Esophagus (tissue), 2 donors: ENCODE results near the gene NFS1. TPM values are rescaled to one million over a fixed set of nuclear protein-coding genes. Genes with fewer than 3 reads are reported as not detected.
"Not testable (repeated sequence)": the region's sequence is repeated elsewhere in the genome, so short reads cannot be mapped to it uniquely, and the experiment has no call there.

Source experiments
- H3K27ac ChIP-seq, 2 donors: one replicate each; pipeline ENCODE4 v1.5.1; 2013; ENCODE audit warnings: low read depth in 2 of 2, mild to moderate bottlenecking in 2 of 2, inconsistent platforms in 1 of 2, low read length in 1 of 2, moderate library complexity in 1 of 2
- H3K27me3 ChIP-seq, 2 donors: one replicate each; pipeline ENCODE4 v1.6.1; 2013; ENCODE audit warnings: low read length in 2 of 2, control low read depth in 1 of 2, mild to moderate bottlenecking in 1 of 2; ENCODE audit not compliant: insufficient read depth in 2 of 2, control insufficient read depth in 1 of 2
- H3K36me3 ChIP-seq, 2 donors: one replicate each; pipeline ENCODE4 v1.6.1; 2013; ENCODE audit warnings: low read length in 1 of 2; ENCODE audit not compliant: control insufficient read depth in 2 of 2, insufficient read depth in 2 of 2
- H3K4me1 ChIP-seq, 2 donors: one replicate each; pipeline ENCODE4 v1.6.1; 2013; ENCODE audit warnings: low read length in 1 of 2; ENCODE audit not compliant: control insufficient read depth in 2 of 2, insufficient read depth in 2 of 2
- H3K4me3 ChIP-seq, 2 donors: one replicate each; pipeline ENCODE4 v1.5.1; 2013; ENCODE audit warnings: low read length in 2 of 2, mild to moderate bottlenecking in 2 of 2, low read depth in 1 of 2, moderate library complexity in 1 of 2
- H3K9me3 ChIP-seq, 2 donors: one replicate each; pipeline ENCODE4 v1.6.1; 2013; ENCODE audit warnings: mild to moderate bottlenecking in 2 of 2, low read depth in 1 of 2, low read length in 1 of 2, moderate library complexity in 1 of 2; ENCODE audit not compliant: control insufficient read depth in 2 of 2, insufficient read depth in 1 of 2
- WGBS, 2 donors: extraction: QIAGEN DNeasy Blood & Tissue Kit; methylation state at CpG; one replicate each; pipeline ENCODE4 v1.1.7; 2013; 5-methylcytosine and 5-hydroxymethylcytosine counted together
- polyA plus RNA-seq, 2 donors: library from polyadenylated mRNA; stranded (reverse); fragments of 200-250 nt; gene quantifications; one replicate each; pipeline ENCODE4 v1.2.3, GENCODE V29; 2013
- donor health status: healthy with polysubstance abuse.
- donor health status: Bipolar disorder and iron deficiency.

The NFS1 gene
- polyA plus RNA-seq, 2 donors, result 18.2 to 23.4 TPM

- not testable (repeated sequence) for H3K9me3 ChIP-seq, H3K27me3 ChIP-seq, H3K4me3 ChIP-seq, H3K4me1 ChIP-seq, H3K27ac ChIP-seq
- WGBS, 2 donors, result 90 to 94% methylated on average over 11 of the region's 11 CpGs
- peaks cover 4 to 13% of the 10 kb centered on the region in 2 donors for H3K36me3 ChIP-seq
Measured at GRCh38 chr20:35686872-35687271, 12.3 kb downstream of the NFS1 start.

DNA sequence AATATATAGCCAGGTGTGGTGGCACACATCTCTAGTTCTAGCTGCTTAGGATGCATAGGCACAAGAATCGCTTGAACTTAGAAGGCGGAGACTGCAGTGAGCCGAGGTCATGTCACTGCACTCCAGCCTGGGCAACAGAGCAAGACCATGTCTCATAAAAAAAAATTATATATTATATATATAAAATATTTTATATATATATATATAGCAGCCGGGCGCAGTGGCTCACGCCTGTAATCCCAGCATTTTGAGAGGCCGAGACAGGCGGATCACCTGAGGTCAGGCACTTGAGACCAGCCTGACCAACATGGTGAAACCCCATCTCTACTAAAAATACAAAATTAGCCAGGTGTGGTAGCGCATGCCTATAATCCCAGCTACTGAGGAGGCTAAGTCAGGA lies 13.8 kb downstream of the NFS1 start:
- 96 to 97% methylated on average over 9 of the region's 9 CpGs for WGBS, 2 donors
- H3K36me3 ChIP-seq, result peaks cover 7 to 16% of the 10 kb centered on the region in 2 donors

DNA sequence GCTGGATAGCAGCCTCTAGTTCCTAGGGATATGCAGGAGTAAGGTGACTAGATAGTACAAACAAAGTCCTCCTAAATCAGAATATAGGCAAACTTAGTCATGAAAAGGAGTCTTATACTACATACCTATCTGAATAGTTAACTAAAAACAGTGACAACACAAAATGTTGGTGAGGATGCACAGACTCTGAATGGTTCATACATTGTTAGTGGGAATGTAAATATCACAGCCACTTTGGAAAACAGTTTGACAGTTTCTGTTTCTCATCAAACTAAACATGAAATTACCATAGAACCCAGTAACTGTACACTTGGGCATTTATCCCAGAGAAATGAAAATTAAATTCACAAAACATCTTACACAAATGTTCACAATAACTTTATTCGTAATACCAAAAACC lies 17.2 kb downstream of the NFS1 start:
- H3K4me1 ChIP-seq, result no peaks in the 10 kb centered on the region
- no peak overlapping the region for H3K4me3 ChIP-seq
- H3K9me3 ChIP-seq, result no peaks in the 10 kb centered on the region
- H3K36me3 ChIP-seq, result peaks cover 3 to 4% of the 10 kb centered on the region in 2 donors
- H3K27me3 ChIP-seq, result no peaks in the 10 kb centered on the region
- 97 to 99% methylated on average over 1 of the region's 1 CpG for WGBS, 2 donors
- H3K27ac ChIP-seq, result no peak overlapping the region

More for the DNA sequence above, 13.8 kb downstream of the NFS1 start:
- not testable (repeated sequence) for H3K27ac ChIP-seq, H3K27me3 ChIP-seq, H3K4me3 ChIP-seq, H3K9me3 ChIP-seq, H3K4me1 ChIP-seq

DNA sequence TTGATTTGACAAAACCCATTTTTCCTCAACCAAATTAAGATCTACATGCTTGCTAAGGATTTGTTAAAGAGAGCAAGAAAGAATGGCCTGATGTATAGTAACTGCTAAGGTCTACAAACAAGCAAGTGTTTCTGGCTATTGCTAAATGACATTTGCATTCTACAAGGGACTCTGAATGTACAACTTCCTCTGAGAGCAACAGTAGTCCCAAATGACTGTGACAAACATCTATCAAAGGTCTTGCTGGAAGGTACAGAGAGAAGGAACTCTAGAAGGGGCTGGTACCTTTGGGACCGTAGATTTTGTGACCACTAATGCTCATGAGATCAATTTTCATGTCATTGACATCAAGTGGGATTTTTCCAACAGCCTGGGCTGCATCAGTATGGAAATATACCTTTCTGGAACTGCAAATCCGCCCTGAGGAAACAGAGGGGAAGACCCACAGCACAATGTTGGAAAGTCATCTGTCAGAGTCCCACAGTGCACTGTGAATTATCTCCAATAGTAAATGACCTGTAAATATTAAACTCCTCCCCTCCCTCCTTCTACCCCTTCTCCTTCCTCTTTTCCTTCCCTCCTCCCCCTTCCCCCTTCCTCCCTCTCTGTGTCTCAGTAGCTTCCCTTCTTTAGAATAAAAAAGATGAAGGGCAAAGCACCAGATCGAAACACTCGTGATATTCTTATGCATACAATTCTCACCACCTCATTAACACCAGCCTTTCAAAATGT lies 18.5 kb downstream of the NFS1 start:
- no peak overlapping the region for H3K4me3 ChIP-seq
- no peak overlapping the region for H3K27ac ChIP-seq
- no peaks in the 10 kb centered on the region for H3K9me3 ChIP-seq
- H3K27me3 ChIP-seq, result no peaks in the 10 kb centered on the region
- 90 to 92% methylated on average over 4 of the region's 4 CpGs for WGBS, 2 donors
- H3K4me1 ChIP-seq, result no peaks in the 10 kb centered on the region
- peaks cover 3 to 4% of the 10 kb centered on the region in 2 donors for H3K36me3 ChIP-seq

DNA sequence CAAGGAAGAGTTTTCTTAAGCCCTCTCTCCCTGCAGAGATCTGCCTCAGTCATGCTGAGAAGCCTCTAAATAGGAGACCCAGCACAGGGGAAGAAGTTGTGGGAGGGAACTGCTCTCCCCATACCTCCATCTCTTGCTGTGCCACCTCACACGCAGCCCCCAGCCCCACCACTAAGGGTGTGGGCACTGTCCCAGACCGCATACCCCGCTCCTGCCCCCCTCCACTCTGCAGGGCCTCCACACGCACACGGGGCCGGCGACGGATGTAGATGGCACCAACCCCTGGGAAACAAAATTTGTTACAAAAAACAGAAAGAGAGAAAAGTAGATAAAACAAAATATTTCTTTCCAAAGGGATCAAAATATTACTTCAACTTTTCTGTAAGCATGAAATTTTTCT lies 24.2 kb downstream of the NFS1 start:
- Histone ChIP-seq H3K9me3 (no peaks in the 10 kb centered on the region), H3K4me3 (no peak overlapping the region), H3K4me1 (no peaks in the 10 kb centered on the region), H3K27ac (no peak overlapping the region), H3K36me3 (peaks cover 14 to 19% of the 10 kb centered on the region in 2 donors), H3K27me3 (no peaks in the 10 kb centered on the region)
- 96 to 97% methylated on average over 8 of the region's 8 CpGs for WGBS, 2 donors

DNA sequence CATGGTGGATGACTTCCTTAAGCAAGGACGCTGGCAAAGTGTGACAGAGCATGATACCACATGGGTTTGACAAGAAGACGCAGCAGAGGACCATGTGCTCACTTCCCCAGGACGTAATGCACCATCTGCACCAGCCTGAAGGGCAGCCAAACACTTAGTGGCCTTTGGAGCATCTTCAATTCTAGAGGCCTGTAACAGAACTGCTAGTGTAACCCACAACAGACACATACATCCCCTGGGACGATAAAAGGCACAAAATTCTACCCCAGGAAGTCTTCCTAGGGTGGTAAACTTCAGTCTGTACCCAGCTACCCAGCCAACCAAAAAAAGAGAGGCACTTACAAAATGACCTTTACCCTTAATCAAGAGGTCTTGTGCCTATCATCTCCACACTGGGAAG lies 25.3 kb downstream of the NFS1 start:
- Histone ChIP-seq H3K36me3 (peaks cover 19 to 25% of the 10 kb centered on the region in 2 donors), H3K9me3 (no peaks in the 10 kb centered on the region), H3K4me1 (no peaks in the 10 kb centered on the region)

GRCh38 chr20:35669681-35670080 lies 29.5 kb downstream of the NFS1 start:
- H3K27me3 ChIP-seq, result no peaks in the 10 kb centered on the region
- H3K4me3 ChIP-seq, result no peak overlapping the region
- WGBS, 2 donors, result 81 to 85% methylated on average over 1 of the region's 1 CpG
- peaks cover 17 to 22% of the 10 kb centered on the region in 2 donors for H3K36me3 ChIP-seq
- H3K9me3 ChIP-seq, result no peaks in the 10 kb centered on the region
- no peak overlapping the region for H3K27ac ChIP-seq
- no peaks in the 10 kb centered on the region for H3K4me1 ChIP-seq

More for the DNA sequence above, 25.3 kb downstream of the NFS1 start:
- WGBS, 2 donors, result 89 to 93% methylated on average over 4 of the region's 4 CpGs
- Histone ChIP-seq H3K27ac (no peak overlapping the region), H3K27me3 (no peaks in the 10 kb centered on the region), H3K4me3 (no peak overlapping the region)

DNA sequence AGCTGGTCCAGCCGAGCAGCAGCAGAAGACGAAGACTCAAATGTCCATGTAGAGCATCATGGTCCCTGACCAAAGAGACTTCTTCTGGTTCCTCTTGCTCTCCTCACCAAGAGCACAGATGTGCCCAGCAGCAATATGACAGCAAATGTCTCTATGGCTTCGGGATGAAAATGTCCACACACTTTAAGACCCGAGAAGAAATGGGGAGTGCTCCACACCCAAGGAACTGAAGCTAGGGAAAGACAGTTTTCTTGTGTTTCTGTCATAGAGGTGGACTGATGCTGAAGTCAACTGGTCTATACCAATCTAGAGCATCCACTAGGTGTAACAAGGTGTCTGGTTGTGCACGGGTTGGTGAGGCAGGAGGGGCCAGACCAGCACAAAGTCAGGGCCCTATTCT lies 29.9 kb downstream of the NFS1 start:
- peaks cover 17 to 18% of the 10 kb centered on the region in 2 donors for H3K36me3 ChIP-seq
- no peak overlapping the region for H3K4me3 ChIP-seq
- WGBS, 2 donors, result 96 to 98% methylated on average over 5 of the region's 5 CpGs
- no peaks in the 10 kb centered on the region for H3K27me3 ChIP-seq
- no peaks in the 10 kb centered on the region for H3K4me1 ChIP-seq
- no peak overlapping the region for H3K27ac ChIP-seq
- no peaks in the 10 kb centered on the region for H3K9me3 ChIP-seq

GRCh38 chr20:35665949-35666288 lies 33.2 kb downstream of the NFS1 start:
- Histone ChIP-seq H3K4me3 (no peak overlapping the region), H3K27me3 (no peaks in the 10 kb centered on the region), H3K27ac (no peak overlapping the region), H3K4me1 (no peaks in the 10 kb centered on the region), H3K9me3 (no peaks in the 10 kb centered on the region), H3K36me3 (peaks cover 5 to 6% of the 10 kb centered on the region in 2 donors)
- WGBS, 2 donors, result 97 to 98% methylated on average over 17 of the region's 17 CpGs
